Immature natural killer cell (primary cell): ENCODE results near the gene OXNAD1. TPM values are rescaled to one million over a fixed set of nuclear protein-coding genes. Genes with fewer than 3 reads are reported as not detected.

Experiments
- DNase-seq, 3 donors: peaks; one replicate each; pipeline ENCODE4 v3.0.0; 2022; ENCODE audit warnings: mixed read lengths in 1 of 3
- H3K27ac Mint-ChIP-seq, 6 donors: one replicate each; pipeline ENCODE4 v1.8.0; 2020; ENCODE audit warnings: mixed read lengths in 6 of 6, mild to moderate bottlenecking in 5 of 6, inconsistent platforms in 4 of 6, moderate library complexity in 3 of 6
- H3K27me3 Mint-ChIP-seq, 3 donors: one replicate each; pipeline ENCODE4 v1.8.0; 2020 to 2021; ENCODE audit warnings: low read depth in 3 of 3, mild to moderate bottlenecking in 3 of 3, mixed read lengths in 3 of 3, moderate library complexity in 3 of 3, inconsistent platforms in 1 of 3
- H3K36me3 Mint-ChIP-seq, 3 donors: one replicate each; pipeline ENCODE4 v1.8.0; 2020; ENCODE audit warnings: mixed read lengths in 3 of 3, inconsistent platforms in 2 of 3, mild to moderate bottlenecking in 2 of 3
- H3K4me1 Mint-ChIP-seq, 2 donors: one replicate each; pipeline ENCODE4 v1.8.0; 2020; ENCODE audit warnings: inconsistent platforms in 2 of 2, mild to moderate bottlenecking in 2 of 2, mixed read lengths in 2 of 2, moderate library complexity in 1 of 2
- H3K4me3 Mint-ChIP-seq, 5 donors: one replicate each; pipeline ENCODE4 v1.8.0; 2020; ENCODE audit warnings: mild to moderate bottlenecking in 5 of 5, mixed read lengths in 5 of 5, inconsistent platforms in 3 of 5, moderate library complexity in 3 of 5
- H3K9me3 Mint-ChIP-seq, 6 donors: one replicate each; pipeline ENCODE4 v1.8.0; 2020; ENCODE audit warnings: mild to moderate bottlenecking in 6 of 6, mixed read lengths in 6 of 6, inconsistent platforms in 4 of 6, moderate library complexity in 3 of 6
- polyA plus RNA-seq, 3 donors: library from polyadenylated mRNA; unstranded; fragments of 300-500 nt; fragmentation: Illumina TruSeq; gene quantifications; one replicate each; pipeline ENCODE4 v1.2.3, GENCODE V29; 2021

OXNAD1 gene
- polyA plus RNA-seq, 3 donors from 2014 or later, result 22.0 to 27.3 (median 23.8) TPM

- Mint-ChIP-seq H3K27ac (peak overlapping the region; percentile 86 to 96 (median 92)), H3K4me1 (peaks cover 82 to 84% of the 10 kb centered on the region in 2 donors), H3K27me3 (peaks cover 2 to 6% (median 4%) of the 10 kb centered on the region in 3 donors), H3K4me3 (peak overlapping the region; percentile 68 to 79 (median 76)), H3K9me3 (peaks cover 0 to 5% (median 0%) of the 10 kb centered on the region in 6 donors), H3K36me3 (peaks cover 13 to 20% (median 17%) of the 10 kb centered on the region in 3 donors)
- DNase-seq, result peak; percentile 37 to 50 (median 42)
These were observed 25.8 kb downstream of the OXNAD1 start for GRCh38 chr3:16290827-16291196.

- Mint-ChIP-seq H3K27me3 (peaks cover 2 to 5% (median 3%) of the 10 kb centered on the region in 3 donors), H3K4me1 (peaks cover 65 to 81% of the 10 kb centered on the region in 2 donors), H3K27ac (peak overlapping the region in 2 of 6 donors; percentile 55 to 71), H3K36me3 (peaks cover 27 to 40% (median 32%) of the 10 kb centered on the region in 3 donors), H3K9me3 (peaks cover 0 to 5% (median 0%) of the 10 kb centered on the region in 6 donors), H3K4me3 (no peak overlapping the region)
- DNase-seq, result no peak
These were observed 29.8 kb downstream of the OXNAD1 start for GRCh38 chr3:16294844-16295243.

- peaks cover 65 to 81% of the 10 kb centered on the region in 2 donors for H3K4me1 Mint-ChIP-seq
- peaks cover 2 to 5% (median 3%) of the 10 kb centered on the region in 3 donors for H3K27me3 Mint-ChIP-seq
- peaks cover 27 to 40% (median 32%) of the 10 kb centered on the region in 3 donors for H3K36me3 Mint-ChIP-seq
- peak overlapping the region in 4 of 6 donors; percentile 7 to 60 (median 36) for H3K27ac Mint-ChIP-seq
- no peak for DNase-seq
- no peak overlapping the region for H3K4me3 Mint-ChIP-seq
- H3K9me3 Mint-ChIP-seq, result peaks cover 0 to 5% (median 0%) of the 10 kb centered on the region in 6 donors
These were observed 30.4 kb downstream of the OXNAD1 start for GRCh38 chr3:16295298-16295890.

DNA sequence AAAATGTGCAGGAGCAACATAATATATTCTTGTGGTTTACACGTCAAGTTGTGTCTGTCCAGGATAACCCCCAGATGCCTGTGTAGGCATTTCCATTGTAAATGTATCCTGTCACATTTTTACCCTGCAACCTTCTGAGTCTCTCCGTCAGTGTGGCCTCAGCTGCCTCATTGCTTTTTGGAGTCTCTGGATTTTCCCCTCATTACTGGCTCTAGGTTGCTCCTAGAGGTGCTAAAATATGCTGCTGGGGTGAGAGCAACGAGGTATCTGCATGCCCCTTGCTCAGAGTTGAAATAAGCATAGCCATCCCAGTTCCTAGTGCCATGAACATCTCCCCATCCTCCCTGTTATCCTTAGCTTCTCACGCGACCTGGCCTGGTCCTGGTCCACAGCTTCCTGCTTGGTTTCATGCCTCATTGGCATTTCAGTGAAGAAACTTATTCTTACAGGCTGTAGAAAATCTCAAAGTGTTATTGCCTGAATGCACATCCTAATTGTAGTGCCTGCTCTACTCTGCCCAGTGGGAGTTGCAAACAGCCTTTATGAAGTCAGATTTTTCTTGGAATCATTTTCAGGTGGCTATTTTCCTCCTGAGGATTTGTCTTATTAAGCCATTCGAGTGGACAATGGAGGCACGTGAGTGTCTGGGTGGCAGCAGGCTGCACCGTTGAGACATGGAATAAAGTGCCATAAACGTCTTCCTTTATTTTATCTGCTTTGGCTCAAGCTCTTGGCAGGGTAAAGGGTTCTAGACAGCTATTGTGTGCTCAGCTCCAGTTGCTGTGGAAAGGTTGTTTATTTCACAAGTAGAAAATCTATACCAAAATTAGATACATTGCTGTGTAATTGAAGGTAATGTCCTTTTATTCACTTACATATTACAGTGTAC is 33.2 kb downstream of the OXNAD1 start:
- H3K4me1 Mint-ChIP-seq, result peaks cover 70 to 83% of the 10 kb centered on the region in 2 donors
- no peak overlapping the region for H3K4me3 Mint-ChIP-seq
- peaks cover 0 to 5% (median 0%) of the 10 kb centered on the region in 6 donors for H3K9me3 Mint-ChIP-seq
- peaks cover 29 to 41% (median 37%) of the 10 kb centered on the region in 3 donors for H3K36me3 Mint-ChIP-seq
- peak overlapping the region in 5 of 6 donors; percentile 75 to 99 (median 92) for H3K27ac Mint-ChIP-seq
- H3K27me3 Mint-ChIP-seq, result peaks cover 3 to 11% (median 5%) of the 10 kb centered on the region in 3 donors
- no peak for DNase-seq

GRCh38 chr3:16298891-16299290 is 33.9 kb downstream of the OXNAD1 start:
- peaks cover 70 to 88% of the 10 kb centered on the region in 2 donors for H3K4me1 Mint-ChIP-seq
- DNase-seq, result no peak
- peaks cover 0 to 2% (median 0%) of the 10 kb centered on the region in 6 donors for H3K9me3 Mint-ChIP-seq
- H3K4me3 Mint-ChIP-seq, result peak overlapping the region in 3 of 5 donors; percentile 35 to 64 (median 51)
- peaks cover 27 to 39% (median 32%) of the 10 kb centered on the region in 3 donors for H3K36me3 Mint-ChIP-seq
- H3K27ac Mint-ChIP-seq, result peak overlapping the region; percentile 75 to 99 (median 86)
- peaks cover 3 to 11% (median 5%) of the 10 kb centered on the region in 3 donors for H3K27me3 Mint-ChIP-seq

DNA sequence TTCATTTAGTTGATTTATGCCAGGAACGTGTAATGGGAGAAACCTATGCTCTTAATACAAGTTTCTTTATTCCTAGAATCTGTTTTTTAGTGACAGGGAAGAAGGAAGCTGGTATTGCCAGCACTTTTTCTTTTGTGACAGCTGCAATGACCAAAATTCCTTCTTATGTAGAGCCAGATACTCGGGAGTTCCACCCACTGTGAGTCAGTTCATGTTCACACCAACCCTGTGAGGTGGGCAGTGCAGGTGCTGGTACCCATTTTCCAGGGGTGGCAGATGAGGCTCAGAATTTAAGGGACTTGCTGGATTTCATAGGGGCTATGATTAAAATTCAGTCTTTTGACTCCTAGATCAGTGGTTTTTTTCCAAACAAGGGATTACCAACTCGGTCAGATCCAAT is 34.7 kb downstream of the OXNAD1 start:
- peak overlapping the region; percentile 92 to 99 (median 97) for H3K27ac Mint-ChIP-seq
- H3K4me3 Mint-ChIP-seq, result peak overlapping the region; percentile 84 to 96 (median 94)
- no peaks in the 10 kb centered on the region for H3K9me3 Mint-ChIP-seq

DNA sequence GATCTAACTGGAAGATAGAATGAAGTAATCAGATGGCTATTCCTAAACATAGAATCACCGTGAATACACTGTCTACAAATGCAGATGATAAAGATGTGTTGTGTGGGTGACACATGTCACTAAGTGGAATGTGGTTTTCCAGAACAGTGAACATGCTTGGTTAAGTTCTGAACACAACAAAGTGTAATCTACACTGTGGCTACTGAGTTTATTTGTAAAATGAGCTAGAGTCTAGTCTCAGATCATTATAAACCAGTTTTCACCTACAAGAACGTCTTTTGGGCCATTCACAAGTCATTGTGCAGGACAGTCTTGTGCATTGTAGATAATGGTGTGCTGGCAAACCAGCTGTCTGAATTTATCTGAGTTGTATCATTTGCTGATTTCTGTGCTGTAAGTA is 35.3 kb downstream of the OXNAD1 start:
- DNase-seq, result peak; percentile 39 to 52 (median 47)
- peaks cover 79 to 95% of the 10 kb centered on the region in 2 donors for H3K4me1 Mint-ChIP-seq
- H3K9me3 Mint-ChIP-seq, result no peaks in the 10 kb centered on the region
- H3K27ac Mint-ChIP-seq, result peak overlapping the region; percentile 92 to 99 (median 97)
- peak overlapping the region; percentile 84 to 96 (median 94) for H3K4me3 Mint-ChIP-seq
- H3K27me3 Mint-ChIP-seq, result peaks cover 5 to 11% (median 5%) of the 10 kb centered on the region in 3 donors
- peaks cover 33 to 40% (median 37%) of the 10 kb centered on the region in 3 donors for H3K36me3 Mint-ChIP-seq

More for the DNA sequence above, 34.7 kb downstream of the OXNAD1 start:
- no peak for DNase-seq
- peaks cover 77 to 94% of the 10 kb centered on the region in 2 donors for H3K4me1 Mint-ChIP-seq
- H3K27me3 Mint-ChIP-seq, result peaks cover 5 to 11% (median 5%) of the 10 kb centered on the region in 3 donors
- H3K36me3 Mint-ChIP-seq, result peaks cover 33 to 41% (median 35%) of the 10 kb centered on the region in 3 donors

DNA sequence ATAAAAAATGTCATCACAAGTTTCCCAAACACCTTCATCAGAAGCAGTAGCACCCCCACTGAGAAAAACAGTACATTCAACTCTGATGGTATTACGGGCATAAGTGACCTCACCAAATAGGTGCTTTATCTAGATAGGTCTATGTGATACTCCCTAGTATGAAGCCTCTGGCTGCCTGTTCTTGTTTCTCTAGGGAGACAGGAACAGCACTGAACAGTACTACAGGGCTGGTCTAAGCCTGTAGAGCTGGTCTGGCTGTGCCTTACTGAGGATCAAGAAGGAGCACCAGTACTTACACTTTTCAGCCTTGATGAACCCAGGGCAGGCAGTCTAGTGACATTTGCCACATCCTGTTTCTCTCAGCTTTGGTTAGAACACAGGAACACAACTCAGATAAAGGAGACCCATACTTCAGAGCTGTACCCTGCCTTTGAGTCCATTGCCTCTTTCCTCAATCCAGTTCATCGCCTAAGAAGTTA is 35.9 kb downstream of the OXNAD1 start:
- H3K4me3 Mint-ChIP-seq, result peak overlapping the region; percentile 84 to 96 (median 94)
- H3K27ac Mint-ChIP-seq, result peak overlapping the region; percentile 92 to 99 (median 97)
- H3K27me3 Mint-ChIP-seq, result peaks cover 5 to 11% (median 5%) of the 10 kb centered on the region in 3 donors
- peak; percentile 72 to 77 (median 76) for DNase-seq
- H3K9me3 Mint-ChIP-seq, result no peaks in the 10 kb centered on the region
- H3K4me1 Mint-ChIP-seq, result peaks cover 79 to 95% of the 10 kb centered on the region in 2 donors
- peaks cover 27 to 39% (median 32%) of the 10 kb centered on the region in 3 donors for H3K36me3 Mint-ChIP-seq

GRCh38 chr3:16301507-16301906 is 36.5 kb downstream of the OXNAD1 start:
- DNase-seq, result peak; percentile 33 to 44 (median 36)
- peaks cover 84 to 95% of the 10 kb centered on the region in 2 donors for H3K4me1 Mint-ChIP-seq
- peak overlapping the region; percentile 92 to 99 (median 97) for H3K27ac Mint-ChIP-seq
- peaks cover 23 to 43% (median 26%) of the 10 kb centered on the region in 3 donors for H3K36me3 Mint-ChIP-seq
- peak overlapping the region; percentile 84 to 96 (median 94) for H3K4me3 Mint-ChIP-seq
- H3K27me3 Mint-ChIP-seq, result peaks cover 5 to 11% (median 5%) of the 10 kb centered on the region in 3 donors
- H3K9me3 Mint-ChIP-seq, result no peaks in the 10 kb centered on the region

GRCh38 chr3:16302082-16302631 is 37.1 kb downstream of the OXNAD1 start:
- peaks cover 23 to 47% (median 26%) of the 10 kb centered on the region in 3 donors for H3K36me3 Mint-ChIP-seq
- H3K4me1 Mint-ChIP-seq, result peaks cover 90 to 99% of the 10 kb centered on the region in 2 donors
- H3K27me3 Mint-ChIP-seq, result peaks cover 5 to 11% (median 5%) of the 10 kb centered on the region in 3 donors
- no peak for DNase-seq
- H3K9me3 Mint-ChIP-seq, result no peaks in the 10 kb centered on the region
- H3K4me3 Mint-ChIP-seq, result peak overlapping the region; percentile 84 to 96 (median 94)
- H3K27ac Mint-ChIP-seq, result peak overlapping the region; percentile 92 to 99 (median 97)

DNA sequence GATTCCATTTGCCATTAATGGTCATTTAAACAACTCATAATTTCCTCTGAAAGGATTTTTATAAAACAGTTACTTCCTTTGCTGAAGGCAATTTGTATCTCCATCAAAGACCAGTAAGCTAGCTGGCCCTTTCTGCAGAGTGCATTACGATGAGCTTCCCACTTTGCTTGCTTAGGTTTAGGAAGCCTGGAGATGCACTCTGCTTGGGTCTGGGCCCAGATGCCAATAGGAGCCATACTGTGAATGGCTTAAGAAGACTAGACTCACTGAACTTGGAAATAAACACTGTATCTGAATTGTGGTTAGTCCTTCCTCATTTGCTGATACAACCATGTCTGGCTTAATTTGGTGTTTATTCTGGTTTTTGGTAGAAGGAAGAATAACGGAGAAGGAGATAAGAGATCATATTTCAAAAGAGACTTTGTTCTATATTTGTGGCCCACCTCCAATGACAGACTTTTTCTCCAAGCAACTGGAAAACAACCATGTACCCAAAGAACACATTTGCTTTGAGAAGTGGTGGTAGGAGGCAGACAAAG is 38.1 kb downstream of the OXNAD1 start:
- Mint-ChIP-seq H3K9me3 (no peaks in the 10 kb centered on the region), H3K27me3 (peaks cover 6 to 11% (median 7%) of the 10 kb centered on the region in 3 donors), H3K36me3 (peaks cover 20 to 51% (median 29%) of the 10 kb centered on the region in 3 donors), H3K4me3 (peak overlapping the region in 4 of 5 donors; percentile 10 to 96 (median 66)), H3K27ac (peak overlapping the region; percentile 20 to 99 (median 50)), H3K4me1 (peaks cover 94 to 99% of the 10 kb centered on the region in 2 donors)
- DNase-seq, result no peak

DNA sequence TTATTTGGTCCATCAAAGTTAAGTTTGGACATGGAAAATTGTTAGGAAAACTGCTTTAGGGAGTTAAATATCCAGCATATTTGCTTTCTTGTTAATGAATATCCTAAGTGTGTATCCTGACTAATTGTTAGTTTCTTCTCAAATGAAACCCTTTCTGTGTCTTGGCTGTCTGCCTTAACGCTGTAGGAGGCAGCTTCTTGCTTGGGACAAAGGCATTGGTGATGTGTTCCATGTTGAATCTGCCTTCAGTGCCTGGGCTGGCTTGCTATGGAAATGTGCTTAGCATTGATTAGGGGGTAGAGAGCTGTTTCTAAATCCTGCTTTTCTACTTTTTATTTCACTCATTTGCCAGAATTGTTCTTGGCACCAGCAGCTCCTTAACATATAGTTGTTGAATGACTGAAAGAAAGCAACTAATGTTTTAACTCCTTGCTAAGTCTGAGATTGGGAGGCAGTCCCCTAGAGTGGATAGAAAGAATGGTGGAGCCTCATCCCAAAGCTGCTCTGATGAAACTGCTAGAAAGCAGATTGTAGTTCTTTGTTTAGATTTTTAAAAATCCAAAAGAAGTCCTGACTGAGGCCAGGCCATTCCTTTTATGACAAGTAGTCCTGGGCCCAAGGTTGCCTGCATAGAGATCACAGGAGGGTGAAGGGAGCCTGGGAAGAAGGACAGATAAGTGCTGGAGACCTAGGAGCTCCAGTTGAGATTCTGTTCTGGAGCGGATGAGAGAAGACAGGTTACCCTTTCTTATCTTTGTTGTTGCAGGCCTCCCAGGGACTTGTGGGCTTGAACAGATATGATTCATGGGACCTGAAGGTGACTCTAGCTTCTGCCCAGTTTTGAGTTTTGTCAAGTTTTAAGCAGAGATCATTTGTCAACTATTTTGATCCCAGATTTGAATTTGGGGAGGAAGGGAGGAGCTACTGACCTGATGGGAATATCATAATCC is 39.3 kb downstream of the OXNAD1 start:
- peak overlapping the region in 2 of 5 donors; percentile 19 to 22 for H3K4me3 Mint-ChIP-seq
- no peak for DNase-seq
- peaks cover 92 to 99% of the 10 kb centered on the region in 2 donors for H3K4me1 Mint-ChIP-seq
- H3K27ac Mint-ChIP-seq, result peak overlapping the region; percentile 58 to 89 (median 72)
- H3K9me3 Mint-ChIP-seq, result no peaks in the 10 kb centered on the region
- peaks cover 2 to 11% (median 10%) of the 10 kb centered on the region in 3 donors for H3K27me3 Mint-ChIP-seq
- peaks cover 20 to 43% (median 23%) of the 10 kb centered on the region in 3 donors for H3K36me3 Mint-ChIP-seq
